ENCODE results near the gene NLRP1.

The NLRP1 gene

DNA sequence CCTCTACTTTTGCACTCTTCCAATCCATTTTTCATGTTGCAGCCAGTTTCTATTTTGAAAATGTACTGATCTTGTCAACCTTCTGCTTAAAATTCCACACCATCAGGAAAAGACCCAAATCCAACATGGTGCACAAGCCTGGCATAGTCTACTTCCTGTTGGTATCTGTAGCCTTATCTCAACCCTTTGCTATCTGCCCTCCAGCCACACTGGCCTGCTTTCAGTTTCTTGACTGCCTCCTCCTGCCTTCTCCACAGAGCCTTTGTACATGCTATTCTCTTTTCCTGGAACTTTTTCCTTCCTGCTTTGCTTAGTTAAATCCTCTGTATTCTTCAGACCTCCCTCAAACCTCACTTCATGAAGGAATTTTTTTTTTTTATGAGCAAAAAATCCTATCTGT, 31.5 kb downstream of the NLRP1 start:
- no peak for DNase-seq

DNA sequence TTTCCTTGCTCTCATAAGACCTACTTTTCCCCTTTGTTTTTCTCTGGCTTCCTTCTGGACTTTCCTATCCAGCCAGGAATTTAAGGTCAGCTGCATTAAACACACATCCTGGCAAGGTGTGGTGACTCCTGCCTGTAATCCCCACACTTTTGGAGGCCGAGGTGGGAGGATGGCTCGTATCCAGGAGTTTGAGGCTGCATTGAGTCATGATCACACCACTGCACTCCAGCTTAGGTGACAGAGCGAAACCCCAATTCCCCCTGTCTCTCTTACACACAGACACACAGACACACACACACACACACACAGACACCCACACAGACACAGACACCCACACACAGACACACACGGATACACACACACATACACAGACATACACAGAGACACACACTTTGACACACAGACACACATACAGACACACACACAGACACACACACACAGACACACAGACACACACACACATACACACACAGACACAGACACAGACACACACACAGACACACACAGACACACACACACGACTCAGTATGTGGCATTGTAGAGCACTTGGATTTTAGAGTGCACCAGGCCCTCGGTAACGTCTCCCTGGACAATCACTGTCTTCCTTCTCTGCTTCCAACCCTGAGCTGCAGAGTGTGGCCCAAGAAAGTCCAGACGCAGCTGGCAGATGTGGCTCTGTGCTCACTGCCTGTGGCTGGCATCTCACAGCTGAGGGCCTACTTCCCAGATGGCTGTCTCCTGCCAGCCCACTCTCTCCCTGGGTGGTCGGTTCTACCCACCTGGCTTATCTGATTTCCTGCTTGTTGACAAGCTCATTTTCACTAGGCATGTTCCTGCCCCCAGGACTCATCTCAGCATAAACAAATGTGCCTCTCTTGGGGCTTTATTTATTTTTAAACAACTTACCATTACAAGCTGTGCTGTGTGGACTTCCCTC, 39.0 kb downstream of the NLRP1 start:
- no peak for DNase-seq

DNA sequence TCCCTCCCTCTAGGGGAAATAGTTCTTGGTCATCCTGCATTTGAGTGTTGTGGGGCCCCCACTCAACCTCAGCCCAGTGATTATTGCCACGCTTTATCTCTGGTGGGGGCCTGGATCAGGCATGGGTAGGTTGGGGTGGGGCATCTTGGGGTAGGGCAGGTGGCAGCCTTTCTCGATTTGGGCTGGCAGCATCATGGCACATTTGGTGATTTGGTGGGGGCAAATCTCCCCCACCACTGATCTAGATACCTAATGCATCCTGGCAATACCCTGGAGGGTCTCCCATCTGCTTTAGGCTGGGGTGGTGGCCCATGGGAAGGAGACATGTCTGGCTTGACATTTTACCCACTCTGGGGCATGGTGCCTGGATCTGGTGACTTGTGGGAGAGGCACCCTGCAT, 40.2 kb downstream of the NLRP1 start:
- DNase-seq = no peak

DNA sequence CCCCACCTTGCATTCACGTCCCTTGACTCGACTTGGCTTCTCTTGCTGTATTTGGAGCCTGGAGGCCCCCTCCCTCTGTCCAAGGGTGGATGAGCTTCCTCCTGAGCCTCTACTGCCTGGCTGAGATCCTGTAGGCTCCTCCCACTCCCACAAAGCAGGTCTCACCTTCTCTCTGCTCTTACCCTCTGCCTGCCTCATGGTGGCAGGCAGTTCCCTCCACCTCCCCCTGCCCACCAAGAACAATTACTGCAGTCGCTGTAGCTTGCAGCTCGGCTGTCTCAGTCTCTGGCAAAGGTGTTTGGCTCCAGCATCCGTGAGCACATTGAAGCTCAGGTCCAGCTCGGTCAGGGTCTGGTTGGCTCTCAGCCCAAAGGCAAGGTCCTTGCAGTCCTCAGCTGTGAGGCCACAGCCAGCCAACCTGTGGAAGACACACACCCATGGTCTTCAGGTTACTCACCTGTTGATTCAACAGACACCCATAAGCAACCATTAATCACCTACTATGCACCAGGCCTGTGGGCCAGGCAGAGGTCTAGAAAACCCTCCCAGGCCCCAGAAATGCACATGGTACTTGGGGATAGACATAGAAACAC, 42.6 kb downstream of the NLRP1 start:
- DNase-seq = no peak

DNA sequence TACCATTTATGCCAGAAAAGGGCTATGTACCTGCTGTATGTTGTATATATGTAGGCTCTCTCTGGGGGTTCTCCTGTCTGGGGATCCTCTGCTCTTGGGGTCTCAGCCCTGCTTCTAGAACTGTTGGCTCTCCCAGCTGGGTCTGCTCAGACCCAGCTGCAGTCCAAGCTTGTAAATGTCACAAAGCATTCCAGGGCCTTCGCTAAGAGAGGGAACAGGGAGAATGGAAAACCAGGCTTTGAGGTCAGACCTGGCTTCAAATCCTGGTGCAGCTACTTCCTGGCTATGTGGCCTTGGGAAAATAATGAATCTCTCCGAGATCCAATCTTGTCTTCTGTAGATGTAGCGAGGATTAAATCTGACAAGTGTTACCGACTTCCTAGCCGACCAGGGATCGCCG, 44.0 kb downstream of the NLRP1 start:
- DNase-seq = no peak

- no peak for DNase-seq
Observed at GRCh38 chr17:5539286-5539685, 45.0 kb downstream of the NLRP1 start.

- DNase-seq = no peak
Observed at GRCh38 chr17:5536866-5537650, 47.3 kb downstream of the NLRP1 start.

GRCh38 chr17:5535436-5535835, 48.9 kb downstream of the NLRP1 start:
- no peak for DNase-seq

DNA sequence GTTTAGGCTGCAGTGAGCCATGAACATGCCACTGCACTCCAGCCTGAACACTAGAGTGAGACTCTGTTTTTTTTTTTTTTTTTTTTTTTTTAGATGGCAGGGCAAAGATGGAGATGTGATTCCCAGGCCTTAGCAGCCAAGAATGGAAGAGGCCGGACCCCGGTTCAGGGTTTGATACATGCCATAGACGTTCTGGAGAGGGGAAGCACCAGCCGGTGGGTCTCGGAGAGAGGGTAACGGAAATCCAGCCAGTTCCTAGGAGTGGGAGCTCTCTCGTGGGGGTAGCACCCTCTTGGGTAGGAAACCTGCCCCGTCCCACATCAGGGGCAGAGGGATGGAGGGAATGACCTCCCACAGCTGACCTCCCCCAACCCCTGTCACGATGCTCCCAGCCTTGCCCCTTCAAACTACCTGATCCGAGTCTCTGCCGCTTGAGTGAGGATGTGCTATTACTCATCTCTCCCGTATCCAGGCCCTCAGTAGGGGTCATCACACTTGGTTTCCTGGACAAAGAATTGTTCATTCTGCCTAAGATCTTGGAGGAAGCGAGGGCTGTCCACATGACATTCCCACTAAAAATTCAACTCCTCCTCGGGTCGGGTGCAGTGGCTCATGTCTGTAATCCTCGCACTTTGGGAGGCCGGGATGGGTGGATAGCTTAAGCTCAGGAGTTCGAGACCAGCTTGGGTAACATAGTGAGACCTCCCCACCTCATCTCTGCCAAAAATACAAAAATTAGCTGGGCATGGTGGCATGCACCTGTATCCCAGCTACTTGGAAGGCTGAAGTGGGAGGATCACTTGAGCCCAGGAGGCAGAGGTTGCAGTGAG, 50.6 kb downstream of the NLRP1 start:
- no peak for DNase-seq

DNA sequence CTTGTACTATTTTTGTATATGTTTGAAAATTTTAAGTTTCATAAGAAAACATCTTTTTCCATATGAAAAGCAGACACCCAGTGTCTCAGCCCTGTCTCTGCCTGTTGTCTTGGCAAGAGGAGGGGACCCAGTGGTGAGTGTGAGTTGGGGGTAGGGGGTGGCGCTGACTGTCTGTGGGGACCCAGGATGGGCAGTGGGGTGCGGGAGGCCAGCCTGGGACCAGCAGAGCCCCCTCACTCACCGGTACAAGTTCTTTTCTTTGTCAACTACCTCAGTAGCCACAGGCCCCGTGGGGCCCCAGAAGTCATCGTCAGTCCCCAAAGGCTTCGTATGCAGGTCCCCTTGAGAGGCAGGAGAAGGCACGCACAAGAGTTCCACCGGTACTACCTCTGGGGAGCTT, 51.7 kb downstream of the NLRP1 start:
- DNase-seq = no peak

DNA sequence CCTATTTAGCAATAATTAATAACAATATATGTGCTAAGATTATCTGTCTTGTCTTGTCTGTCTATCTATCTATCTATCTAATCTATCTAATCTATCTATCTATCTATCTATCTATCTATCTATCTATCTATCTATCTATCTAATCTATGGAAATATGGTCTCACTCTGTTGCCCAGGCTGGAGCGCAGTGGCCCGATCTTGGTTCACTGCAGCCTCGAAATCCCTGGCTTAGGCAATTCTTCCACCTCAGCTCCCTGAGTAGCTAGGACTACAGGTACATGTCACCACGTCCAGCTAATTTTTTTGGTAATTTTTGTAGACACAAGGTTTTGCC, 53.3 kb downstream of the NLRP1 start:
- no peak for DNase-seq

DNA sequence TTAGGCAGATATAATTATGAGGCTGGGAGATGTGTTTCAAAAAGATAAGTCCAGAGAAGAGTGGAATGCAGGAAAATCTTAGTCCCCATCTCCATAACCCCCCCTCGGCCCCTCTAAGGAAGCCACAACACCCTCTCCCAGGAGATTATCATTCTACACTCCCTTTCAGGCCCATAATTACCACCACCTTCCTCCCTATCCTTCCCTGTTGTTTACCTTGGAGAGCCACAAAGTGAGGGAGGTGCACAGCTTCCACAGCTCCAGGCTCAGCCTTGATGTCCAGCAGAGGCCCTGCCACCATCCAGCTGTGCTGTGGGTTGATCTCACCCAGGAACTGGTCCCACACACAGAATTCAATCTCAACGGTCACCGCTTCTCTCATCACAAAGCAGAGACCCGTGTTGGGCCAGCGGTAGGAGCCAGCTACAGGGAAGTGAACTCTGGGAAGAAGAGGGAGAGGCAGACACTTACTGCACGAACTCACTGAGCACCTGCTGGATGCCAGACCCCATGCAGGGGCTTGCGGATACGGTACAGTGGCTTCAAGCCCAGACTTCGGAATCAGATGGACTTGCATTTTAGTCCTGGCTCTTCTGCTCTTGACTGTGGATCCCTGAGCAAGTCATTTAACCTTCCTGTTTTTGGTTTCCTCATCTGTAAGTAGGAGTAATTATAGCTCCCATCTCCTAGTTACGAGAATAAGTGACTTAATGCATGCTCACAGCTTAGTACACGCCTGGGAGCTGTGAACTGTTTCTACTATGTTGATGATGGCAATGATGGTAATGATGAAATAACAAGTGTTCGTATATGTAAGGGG, 53.8 kb downstream of the NLRP1 start:
- DNase-seq = no peak

DNA sequence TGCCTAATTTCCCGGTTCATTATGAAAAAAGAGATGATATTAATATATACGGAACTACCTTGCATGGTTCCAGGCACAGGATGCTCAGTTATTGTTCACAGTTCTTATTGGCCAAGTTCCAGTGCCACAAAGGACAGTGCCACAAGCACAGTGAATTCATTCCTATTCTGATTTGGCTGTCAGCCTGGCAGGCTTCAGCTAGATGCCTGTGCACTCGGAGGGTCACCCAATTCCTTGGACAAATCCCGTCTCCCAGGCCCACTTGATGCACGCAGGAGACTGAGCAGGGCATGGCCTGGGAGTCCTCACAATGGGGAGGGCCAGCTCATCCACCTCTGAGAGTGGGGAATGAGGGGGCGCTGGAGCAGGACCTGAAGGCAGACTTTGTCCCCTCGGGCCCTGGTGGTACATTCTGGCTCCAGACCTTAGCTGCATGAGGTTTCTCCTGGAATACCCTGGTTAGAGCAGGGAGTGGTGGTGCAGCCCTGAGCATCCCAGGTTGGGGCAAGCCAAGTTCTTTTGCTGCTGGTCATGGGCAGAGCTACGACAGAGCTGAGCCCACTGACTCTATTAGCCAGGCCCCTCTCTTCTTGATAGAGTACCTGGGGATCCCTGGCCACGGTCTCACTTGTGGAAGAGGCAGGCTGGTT, 56.6 kb downstream of the NLRP1 start:
- DNase-seq = no peak

- DNase-seq = no peak
Observed at GRCh38 chr17:5526821-5527598, 57.3 kb downstream of the NLRP1 start.

DNA sequence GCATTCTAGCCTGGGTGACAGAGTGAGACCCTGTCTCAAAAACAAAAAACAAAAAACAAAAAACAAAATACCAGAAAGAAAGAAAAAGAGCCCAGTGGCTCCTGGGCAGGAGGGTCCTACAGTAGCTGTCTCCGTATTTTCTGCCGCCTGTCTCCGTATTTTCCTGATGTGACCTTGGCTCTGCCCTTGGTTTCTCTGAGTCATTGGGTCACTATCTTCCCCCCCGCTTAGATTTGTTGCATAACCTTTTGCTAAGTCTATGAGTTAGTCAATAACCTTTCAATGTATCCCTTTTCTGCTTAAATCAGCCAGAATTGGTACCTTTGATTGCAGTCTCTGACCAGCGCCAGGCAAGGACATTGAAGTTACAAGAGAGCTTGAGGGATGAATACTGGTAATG, 61.1 kb downstream of the NLRP1 start:
- no peak for DNase-seq

DNA sequence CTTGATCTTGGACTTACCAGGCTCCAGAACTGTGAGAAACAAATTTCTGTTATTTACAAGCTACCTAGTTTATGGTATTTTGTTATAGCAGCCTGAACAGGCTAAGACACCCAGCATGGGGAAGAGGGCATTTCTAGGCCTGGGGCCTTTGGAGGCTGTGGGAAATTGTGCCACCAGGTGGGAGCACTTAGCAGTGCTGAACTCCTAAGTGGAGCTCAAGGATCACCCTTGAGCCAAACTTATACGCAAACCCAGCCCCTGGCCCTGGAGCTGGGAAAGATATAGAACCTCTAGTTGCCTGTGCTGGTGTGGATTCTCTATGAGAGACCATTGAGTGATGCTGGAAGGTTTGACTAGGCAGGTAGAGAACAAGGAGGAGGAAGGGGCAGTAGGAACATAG, 61.8 kb downstream of the NLRP1 start:
- no peak for DNase-seq

- no peak for DNase-seq
Observed at GRCh38 chr17:5516060-5516792, 68.1 kb downstream of the NLRP1 start.

DNA sequence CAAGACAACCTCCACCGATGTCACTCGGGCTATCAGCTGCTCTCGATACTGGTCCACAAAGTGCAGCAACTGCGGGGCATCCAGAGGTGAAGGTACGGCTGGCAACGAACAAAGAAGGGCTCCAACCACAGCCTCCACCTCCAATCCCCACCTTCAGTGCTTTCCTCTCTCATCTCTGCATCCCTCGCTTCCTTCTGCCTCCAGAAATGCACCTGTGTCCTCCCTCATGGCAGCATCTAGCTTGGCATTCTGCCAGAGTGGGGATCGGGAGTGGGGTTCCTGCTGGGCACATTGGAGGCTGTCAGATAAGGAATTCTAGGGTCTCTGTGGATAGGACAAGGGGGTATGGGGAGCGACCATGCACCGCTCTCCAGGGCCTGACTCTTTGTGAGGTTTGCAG, 69.3 kb downstream of the NLRP1 start:
- no peak for DNase-seq

GRCh38 chr17:5513628-5514027, 70.7 kb downstream of the NLRP1 start:
- DNase-seq = no peak
